ENCODE measurements around the gene WWOX.

The WWOX gene

DNA sequence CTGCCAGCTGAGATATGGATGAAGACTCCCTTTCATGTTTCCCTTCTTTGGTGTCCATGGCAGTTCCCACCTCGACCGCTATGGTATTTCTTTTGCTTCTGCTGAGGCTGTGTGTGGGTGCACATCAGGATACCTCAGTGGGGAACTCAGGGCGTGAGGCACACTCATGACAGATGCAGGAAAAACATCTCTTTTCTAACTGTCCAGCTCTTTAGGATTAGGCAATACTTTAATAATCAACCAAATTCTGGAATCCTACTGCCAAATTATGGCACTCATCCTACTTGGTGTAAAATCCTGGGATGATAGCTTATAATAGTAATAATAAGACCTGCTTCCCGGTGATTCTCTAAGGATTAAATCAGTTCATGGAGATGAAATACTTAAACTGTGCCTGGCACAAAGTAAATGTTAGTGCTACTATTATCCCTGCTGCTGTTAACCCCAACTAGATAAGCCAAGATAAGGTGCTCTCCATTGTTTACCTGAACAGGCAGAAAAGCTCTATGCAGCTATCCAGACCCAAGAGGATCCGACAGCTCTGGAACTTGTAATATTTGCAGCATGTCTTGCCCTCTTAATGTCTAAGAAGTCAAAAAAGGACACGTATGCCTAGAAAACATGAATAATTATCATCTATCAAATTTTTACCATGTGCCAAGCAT is 543.3 kb downstream of the WWOX start:
- no peak for DNase-seq (ENCODE audit: low read depth)
- no peak overlapping the region for H3K4me3 ChIP-seq (ENCODE audit: low read depth, low read length)
- no peak for TF ChIP-seq POLR2A (IDR thresholded peaks at IDR 0.05; ENCODE audit: extremely low read depth, insufficient read length)
- TF ChIP-seq, protein P1, sequence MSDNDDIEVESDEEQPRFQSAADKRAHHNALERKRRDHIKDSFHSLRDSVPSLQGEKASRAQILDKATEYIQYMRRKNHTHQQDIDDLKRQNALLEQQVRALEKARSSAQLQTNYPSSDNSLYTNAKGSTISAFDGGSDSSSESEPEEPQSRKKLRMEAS (IDR thresholded peaks at IDR 0.05; ENCODE audit: low read depth, low read length), result no peak
- no peak for TF ChIP-seq MYC (IDR thresholded peaks at IDR 0.05; ENCODE audit: low read depth, low read length)
- no peak for TF ChIP-seq CTCF (IDR thresholded peaks at IDR 0.05; ENCODE audit: low read depth, low read length)

DNA sequence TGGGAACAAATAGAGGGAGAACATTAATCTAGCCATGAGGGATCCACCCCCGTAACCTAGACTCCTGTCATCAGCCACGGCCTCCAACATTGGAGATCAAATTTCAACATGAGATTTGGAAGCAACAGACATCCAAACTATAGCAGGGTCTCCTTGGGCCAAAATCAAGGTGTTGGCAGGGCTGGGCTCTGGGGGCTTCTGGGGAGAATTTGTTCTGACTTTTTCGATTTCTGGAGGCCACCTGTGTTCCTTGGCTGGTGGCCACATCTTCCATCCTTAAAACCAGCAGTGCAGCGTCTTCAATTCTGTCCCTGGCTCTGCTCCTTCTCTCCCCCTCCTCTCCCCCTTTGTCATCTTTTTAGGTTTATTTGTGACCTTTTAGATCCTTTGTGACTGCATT is 546.2 kb downstream of the WWOX start:
- no peak for TF ChIP-seq POLR2A (IDR thresholded peaks at IDR 0.05; ENCODE audit: extremely low read depth, insufficient read length)
- TF ChIP-seq, protein P1 (IDR thresholded peaks at IDR 0.05; ENCODE audit: low read depth, low read length), result no peak
- TF ChIP-seq CTCF (IDR thresholded peaks at IDR 0.05; ENCODE audit: low read depth, low read length), result no peak
- TF ChIP-seq MYC (IDR thresholded peaks at IDR 0.05; ENCODE audit: low read depth, low read length), result no peak
- no peak for DNase-seq (ENCODE audit: low read depth)
- H3K4me3 ChIP-seq (ENCODE audit: low read depth, low read length), result no peak overlapping the region

DNA sequence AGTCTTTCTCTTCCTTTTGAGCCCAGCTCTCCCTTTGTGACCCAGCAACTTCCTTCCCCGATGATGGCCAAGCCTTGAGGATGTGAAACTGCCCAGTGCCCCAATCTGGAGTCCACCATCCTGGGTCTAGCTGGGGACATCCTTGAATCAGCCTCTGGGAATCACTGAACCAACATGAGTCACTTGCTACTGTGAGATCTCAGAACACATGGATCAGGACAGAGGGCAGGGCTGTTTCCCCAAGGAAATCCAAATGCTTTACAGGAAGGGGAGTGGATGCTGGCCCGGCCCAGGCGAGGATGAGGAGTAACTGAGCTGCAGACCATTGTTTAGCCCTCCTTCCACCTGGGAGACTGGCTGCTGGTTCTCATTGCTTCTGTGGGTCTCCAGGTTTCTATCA is 547.6 kb downstream of the WWOX start:
- DNase-seq (ENCODE audit: low read depth), result no peak
- TF ChIP-seq MYC (IDR thresholded peaks at IDR 0.05; ENCODE audit: low read depth, low read length) (no peak), CTCF (IDR thresholded peaks at IDR 0.05; ENCODE audit: low read depth, low read length) (no peak), POLR2A (IDR thresholded peaks at IDR 0.05; ENCODE audit: extremely low read depth, insufficient read length) (no peak)
- TF ChIP-seq, protein P1 (IDR thresholded peaks at IDR 0.05; ENCODE audit: low read depth, low read length), result no peak
- H3K4me3 ChIP-seq (ENCODE audit: low read depth, low read length), result no peak overlapping the region

DNA sequence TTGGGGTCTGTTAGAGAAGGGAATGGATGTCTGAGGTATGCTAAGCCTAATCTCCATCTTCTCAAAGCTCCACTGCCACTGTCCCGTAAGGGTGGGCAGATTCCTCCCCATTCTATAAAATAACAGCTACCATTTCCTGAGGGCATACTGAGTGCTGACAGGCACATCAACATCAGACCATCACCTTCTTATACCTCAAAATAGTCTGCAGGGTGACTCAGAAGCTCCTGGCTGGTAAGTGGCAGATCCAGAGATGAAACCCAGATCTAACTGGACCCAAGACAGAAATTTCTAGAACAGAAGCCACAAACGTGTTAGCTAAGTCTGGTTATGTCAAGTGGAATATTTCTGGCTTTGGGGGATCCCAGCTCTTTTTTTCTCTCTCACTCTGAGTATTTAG is 548.0 kb downstream of the WWOX start:
- H3K4me3 ChIP-seq (ENCODE audit: low read depth, low read length), result no peak overlapping the region
- TF ChIP-seq, protein P1 (IDR thresholded peaks at IDR 0.05; ENCODE audit: low read depth, low read length), result no peak
- TF ChIP-seq POLR2A (IDR thresholded peaks at IDR 0.05; ENCODE audit: extremely low read depth, insufficient read length) (no peak), MYC (IDR thresholded peaks at IDR 0.05; ENCODE audit: low read depth, low read length) (no peak), CTCF (IDR thresholded peaks at IDR 0.05; ENCODE audit: low read depth, low read length) (no peak)
- DNase-seq (ENCODE audit: low read depth), result no peak

DNA sequence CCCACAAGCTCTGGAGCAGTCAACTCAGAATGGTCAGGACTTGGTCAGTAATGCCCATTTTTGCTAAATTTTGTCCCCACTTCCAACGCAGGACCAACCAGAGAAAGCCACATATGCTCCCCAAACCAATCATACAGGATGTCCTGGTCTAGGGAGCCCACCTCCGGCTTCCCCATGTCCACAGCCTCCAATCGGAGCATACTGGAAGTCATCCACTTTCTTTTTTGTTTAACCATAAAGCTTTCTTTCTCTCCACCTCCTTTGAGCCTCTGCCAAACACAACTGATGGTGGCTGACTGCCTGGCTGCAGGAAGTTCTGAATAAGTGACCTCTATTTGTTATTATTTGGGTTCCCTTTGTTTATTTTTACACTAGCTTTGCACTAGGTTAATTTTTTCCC is 549.1 kb downstream of the WWOX start:
- TF ChIP-seq MYC (IDR thresholded peaks at IDR 0.05; ENCODE audit: low read depth, low read length), result no peak
- TF ChIP-seq, protein P1 (IDR thresholded peaks at IDR 0.05; ENCODE audit: low read depth, low read length), result no peak
- no peak for TF ChIP-seq POLR2A (IDR thresholded peaks at IDR 0.05; ENCODE audit: extremely low read depth, insufficient read length)
- no peak for TF ChIP-seq CTCF (IDR thresholded peaks at IDR 0.05; ENCODE audit: low read depth, low read length)
- no peak overlapping the region for H3K4me3 ChIP-seq (ENCODE audit: low read depth, low read length)
- no peak for DNase-seq (ENCODE audit: low read depth)

Data from NB4 (cell line).